HK-2 (cell line): ENCODE results near the gene KPNB1.
"Not testable (repeated sequence)": the region's sequence is repeated elsewhere in the genome, so short reads cannot be mapped to it uniquely, and the experiment has no call there.

Experiments
- DNase-seq: peaks from one replicate; pipeline ENCODE4 v3.0.0-alpha.2; 2018; ENCODE audit not compliant: unreplicated experiment

Gene KPNB1

DNA sequence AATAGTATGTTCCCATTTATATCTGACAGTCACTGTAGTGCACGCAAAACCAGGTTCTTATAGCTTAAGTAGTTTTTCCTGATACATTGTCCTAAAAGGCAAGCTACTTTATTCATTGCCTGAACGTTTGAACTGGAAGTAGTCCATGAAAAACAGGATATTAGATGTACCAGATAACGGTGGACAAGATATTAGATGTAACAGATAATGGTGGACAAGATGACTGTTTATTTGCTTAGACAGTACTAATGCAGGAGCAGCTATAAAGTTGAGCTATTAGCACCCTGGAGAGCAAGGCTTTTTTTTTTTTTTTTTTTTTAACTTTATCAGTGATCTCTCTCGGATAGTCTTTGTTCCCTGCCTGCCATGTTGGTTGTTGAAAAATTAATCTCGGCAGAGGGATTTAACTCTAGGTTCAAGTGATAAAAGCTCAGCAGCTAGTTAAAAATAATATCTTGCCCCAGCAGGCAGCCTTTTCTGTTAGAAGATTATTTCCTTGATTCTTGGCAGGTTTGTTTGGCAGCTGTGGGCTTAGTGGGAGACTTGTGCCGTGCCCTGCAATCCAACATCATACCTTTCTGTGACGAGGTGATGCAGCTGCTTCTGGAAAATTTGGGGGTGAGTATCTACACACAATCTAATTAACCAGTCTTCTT is 26.9 kb downstream of the KPNB1 start:
- DNase-seq = no peak

- no peak for DNase-seq
Observed at GRCh38 chr17:47678196-47678595, 28.5 kb downstream of the KPNB1 start.

- no peak for DNase-seq
Observed at GRCh38 chr17:47682138-47682537, 32.4 kb downstream of the KPNB1 start.

DNA sequence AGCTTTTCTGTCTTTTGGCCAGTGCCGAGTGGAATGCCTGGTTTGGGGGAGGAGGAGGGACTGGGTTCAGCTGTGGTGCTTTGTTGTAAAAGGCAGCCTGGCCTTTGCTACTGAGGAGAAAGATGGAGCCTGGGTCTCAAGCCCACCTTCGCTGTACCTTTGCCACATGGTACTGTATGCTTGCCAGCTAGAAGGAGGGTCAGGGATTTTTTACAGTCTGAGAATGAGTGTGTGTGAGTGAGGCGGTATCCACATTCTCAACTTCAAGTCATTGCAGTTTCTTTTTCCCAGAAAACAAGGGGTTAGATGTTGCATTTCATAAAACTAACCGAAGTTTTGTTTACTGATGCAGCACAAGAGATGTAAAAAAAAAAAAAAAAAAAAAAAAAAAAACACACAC is 33.0 kb downstream of the KPNB1 start:
- not testable (repeated sequence) for DNase-seq

GRCh38 chr17:47684025-47684424 is 34.3 kb downstream of the KPNB1 start:
- DNase-seq = no peak

DNA sequence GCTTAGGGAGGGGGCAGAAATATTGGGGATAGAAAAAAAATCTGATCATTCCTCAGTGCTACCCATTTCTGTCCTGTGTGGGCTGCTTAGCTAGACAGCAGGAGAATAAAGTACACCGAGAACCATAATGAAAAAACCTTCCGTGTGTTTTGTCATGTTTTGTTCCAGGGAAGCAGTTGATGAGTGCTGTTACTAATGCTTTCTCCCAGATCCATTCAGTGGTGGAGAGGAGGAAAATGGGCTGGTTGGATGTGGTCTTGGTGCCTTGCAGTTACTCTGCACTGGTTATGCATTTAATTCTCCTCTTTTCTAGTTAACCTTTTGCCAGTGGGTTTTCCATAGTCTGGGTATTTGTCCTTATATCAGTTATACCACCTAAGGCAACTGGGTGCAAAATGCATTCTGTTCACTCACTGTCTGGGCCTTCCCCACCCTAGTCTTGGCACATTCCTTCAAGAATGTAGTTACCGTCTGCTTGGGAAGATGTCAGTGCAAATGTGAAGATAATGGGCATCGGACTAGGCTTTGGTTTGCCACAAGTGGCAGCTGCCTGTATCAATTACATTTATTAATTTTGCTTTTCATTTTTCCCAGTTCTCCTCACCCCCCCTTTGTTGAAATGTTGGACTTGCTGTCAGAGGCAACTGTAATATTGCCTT is 34.9 kb downstream of the KPNB1 start:
- no peak for DNase-seq

DNA sequence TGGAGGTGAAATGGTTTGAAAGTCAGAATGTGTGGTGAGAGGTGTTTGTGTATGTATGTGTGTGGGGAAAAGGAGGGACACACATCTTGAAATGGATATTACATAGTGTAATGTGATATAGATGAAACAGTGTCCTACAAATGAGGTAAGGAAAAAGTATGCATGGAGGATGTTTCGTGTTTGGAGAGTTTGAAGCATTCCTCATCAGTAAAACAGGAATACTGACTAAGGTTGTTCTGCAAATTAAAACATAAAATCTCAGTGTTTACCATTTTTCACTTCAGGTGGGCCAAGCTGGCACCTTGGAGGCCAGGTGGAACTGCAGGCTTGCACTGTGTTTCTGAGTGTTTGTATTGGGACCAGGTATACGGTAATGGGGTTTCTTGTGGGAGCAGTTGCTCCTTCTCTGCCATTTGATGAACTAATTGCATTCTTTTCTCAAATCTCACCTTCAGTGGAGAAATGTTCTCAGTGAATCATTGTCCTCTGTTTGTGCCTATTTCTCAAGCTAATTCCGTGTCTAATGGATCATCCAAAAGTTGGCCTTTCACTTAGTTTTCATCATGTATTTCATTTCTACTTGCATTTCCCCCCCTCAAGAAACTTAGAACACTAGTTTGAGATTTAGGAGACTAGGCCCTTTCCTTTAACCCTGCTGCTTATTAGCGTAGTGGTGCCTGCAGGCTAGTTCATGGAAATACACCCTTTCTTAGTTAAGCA is 36.0 kb downstream of the KPNB1 start:
- DNase-seq = no peak

DNA sequence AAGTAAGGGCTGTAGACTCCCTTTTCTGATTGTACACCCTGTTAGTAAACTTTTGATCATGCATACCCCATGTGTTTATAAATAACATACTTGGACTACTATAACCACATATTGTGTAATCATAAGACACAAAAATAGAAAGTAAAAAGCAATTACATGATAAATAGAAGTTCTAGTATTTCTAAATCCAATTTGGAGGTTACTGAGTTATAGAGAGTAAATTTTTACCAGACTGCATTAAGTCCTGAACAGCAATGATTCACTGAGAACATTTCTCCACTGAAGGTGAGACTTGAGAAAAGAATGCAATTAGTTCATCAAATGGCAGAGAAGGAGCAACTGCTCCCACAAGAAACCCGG is 36.5 kb downstream of the KPNB1 start:
- DNase-seq = no peak

DNA sequence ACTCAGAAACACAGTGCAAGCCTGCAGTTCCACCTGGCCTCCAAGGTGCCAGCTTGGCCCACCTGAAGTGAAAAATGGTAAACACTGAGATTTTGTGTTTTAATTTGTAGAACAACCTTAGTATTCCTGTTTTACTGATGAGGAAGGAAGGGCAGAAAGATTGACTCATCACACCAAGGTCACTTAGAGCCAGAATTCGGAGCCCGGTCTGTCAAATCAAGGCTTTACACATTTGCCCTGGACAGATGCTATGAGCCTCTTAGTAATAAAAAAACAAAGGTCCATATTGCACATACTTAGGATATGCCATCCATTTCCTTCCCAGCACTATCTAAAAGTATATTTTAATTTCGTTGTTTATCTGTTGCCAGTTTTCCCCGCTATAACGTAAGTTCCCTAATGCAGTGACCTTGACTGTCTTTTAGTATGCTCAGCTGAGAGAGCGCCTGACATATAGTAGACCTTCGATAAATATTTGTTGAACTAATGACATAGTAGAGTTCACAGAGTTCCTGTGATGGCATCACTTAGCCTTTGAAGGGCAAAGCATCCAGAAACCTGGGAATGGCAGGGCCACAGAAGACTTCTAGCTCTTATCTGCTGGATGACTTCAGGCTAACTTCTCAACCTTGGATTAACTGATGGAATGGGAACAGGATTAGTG is 37.1 kb downstream of the KPNB1 start:
- DNase-seq = peak; percentile 42

GRCh38 chr17:47687328-47687690 is 37.6 kb downstream of the KPNB1 start:
- DNase-seq = no peak

GRCh38 chr17:47687748-47688147 is 38.0 kb downstream of the KPNB1 start:
- peak; percentile 53 for DNase-seq

DNA sequence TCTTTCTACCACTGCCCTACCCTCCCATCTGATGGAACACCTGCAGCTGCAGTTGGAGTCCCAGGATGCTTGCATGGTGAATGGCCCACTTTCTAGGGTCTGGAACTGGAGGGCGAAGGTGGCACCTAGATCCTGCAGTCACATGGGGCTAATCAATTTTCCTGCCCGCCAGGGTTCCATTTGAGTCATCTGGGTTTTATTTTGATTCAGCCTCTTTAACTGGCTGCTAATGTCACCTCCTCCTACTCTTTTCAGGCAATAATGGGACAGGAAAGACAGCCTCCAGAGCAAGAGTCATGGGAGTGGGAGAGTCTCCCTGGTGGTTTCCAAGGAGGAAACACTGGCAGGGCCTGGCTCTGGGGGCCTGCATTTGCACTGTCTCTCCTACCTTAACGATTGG is 40.4 kb downstream of the KPNB1 start:
- no peak for DNase-seq

GRCh38 chr17:47692137-47692894 is 42.6 kb downstream of the KPNB1 start:
- no peak for DNase-seq

- DNase-seq = no peak
Observed at GRCh38 chr17:47692895-47693730, 43.4 kb downstream of the KPNB1 start.

DNA sequence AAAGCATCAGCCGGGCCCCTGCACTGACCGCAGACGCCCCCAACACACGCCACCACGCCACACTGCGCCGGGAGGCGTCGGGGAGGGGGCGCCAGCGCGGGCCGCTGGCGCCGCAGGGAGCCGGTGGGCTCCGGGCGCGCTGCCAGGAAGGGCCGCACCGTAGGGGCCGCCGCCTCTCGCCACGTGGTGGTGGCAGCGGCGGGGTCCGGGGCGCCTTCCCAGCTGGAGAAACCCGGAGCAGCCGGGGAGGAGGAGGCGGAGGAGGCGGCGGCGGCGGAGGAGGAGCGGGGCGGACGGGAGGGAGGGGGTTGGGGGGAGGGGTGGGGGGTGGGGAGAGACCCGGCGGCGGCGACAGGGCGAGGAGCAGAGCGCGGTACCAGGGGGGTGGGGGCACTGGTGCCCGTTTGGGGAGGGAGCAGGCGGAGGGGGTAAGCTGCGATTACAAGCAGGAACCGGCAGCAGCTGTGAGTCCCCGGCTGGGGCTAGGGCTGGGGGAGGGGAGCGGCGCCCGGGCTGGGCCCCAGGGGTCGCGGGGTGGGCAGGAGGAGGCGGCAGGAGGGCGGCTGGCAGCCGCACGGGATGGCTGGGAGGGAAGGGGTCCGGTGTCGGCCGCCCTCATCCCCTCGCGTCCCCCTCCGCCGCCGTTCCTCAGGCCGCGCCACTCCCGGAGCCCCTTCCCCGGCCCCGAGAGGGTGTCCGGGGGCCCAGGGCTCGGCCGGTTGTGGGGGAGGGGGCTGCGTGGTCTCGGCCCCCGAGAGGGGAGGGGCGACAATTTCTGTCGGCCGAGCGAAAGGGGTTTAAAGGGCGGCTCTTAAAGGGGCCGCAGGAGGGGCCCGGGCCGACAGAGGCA is 44.2 kb downstream of the KPNB1 start, which contains the start of gene TBKBP1:
TSS of gene TBKBP1 (plus strand) at position 431 of the 850 bp plus-strand sequence. CDS start 1,952 bp downstream, outside the sequence.
- DNase-seq = peak; percentile 44

GRCh38 chr17:47694581-47695428 is 45.1 kb downstream of the KPNB1 start:
- no peak for DNase-seq

DNA sequence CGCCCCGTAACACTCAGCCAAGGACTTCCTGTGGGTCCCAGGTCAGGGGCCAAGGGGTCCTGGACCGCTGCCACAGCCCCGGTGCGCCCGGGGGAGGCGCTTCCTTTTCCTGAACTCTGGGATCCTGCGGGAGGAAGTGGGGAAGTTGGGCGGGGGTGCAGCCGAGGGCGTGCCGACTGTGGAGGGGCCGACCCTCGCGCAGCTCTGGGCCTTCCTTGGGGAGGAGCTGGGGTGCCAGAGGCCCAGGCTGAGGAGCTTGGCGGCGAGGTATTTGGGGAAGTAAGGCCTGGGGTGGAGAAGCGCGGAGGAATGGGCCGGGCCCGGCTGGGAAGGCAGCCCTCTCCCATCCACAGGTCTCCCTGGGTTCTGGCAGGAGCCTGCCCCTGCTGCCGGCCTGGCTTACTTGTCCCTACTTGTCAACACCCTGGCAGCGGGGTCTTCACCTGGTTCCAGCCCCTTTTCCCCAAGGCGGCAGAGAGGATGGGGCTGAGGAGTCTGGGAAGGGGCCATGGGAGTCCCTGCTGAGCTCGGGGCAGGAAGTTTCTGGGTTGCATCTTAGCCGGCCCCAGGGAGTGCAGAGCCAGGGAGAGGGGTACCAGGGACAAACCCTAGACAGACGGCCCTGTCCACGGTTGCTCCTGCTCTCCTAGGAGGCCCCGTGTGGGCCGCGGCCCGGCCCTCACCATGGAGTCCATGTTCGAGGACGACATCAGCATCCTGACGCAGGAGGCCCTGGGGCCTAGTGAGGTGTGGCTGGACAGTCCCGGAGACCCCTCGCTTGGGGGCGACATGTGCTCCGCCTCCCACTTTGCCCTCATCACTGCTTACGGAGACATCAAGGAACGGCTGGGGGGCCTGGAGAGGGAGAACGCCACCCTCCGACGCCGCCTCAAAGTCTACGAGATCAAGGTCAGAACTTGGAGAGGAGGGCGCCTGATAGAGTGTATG is 46.0 kb downstream of the KPNB1 start:
- DNase-seq = no peak
